CD4-positive, CD25-positive, alpha-beta regulatory T cell (primary cell): ENCODE data around the gene ZNF438. TPM values are rescaled to one million over a fixed set of nuclear protein-coding genes. Genes with fewer than 3 reads are reported as not detected.

ENCODE experiments used
- ATAC-seq, 2 donors: fragments of 150-1000 bp; cut with Tn5 transposase; one replicate each; pipeline ENCODE4 v1.10.0; 2021; ENCODE audit warnings: low read depth in 2 of 2, moderate number of reproducible peaks in 2 of 2, moderate library complexity in 1 of 2
- DNase-seq, 3 donors: peaks; one replicate each; pipeline versions ENCODE4 v3.0.0 to v3.0.0-alpha.2; 2012 to 2022; ENCODE audit warnings: mixed read lengths in 1 of 3
- H3K27ac ChIP-seq: one replicate; pipeline ENCODE4 v1.7.0; 2013; ENCODE audit warnings: mild to moderate bottlenecking, low read length; ENCODE audit not compliant: insufficient read depth, poor library complexity, severe bottlenecking
- H3K27me3 ChIP-seq: one replicate; pipeline ENCODE4 v1.7.0; 2013; ENCODE audit warnings: low read length; ENCODE audit not compliant: control insufficient read depth, insufficient read depth
- H3K36me3 ChIP-seq: one replicate; pipeline ENCODE4 v1.7.0; 2013; ENCODE audit warnings: mild to moderate bottlenecking, low read length, moderate library complexity; ENCODE audit not compliant: control insufficient read depth, insufficient read depth
- H3K4me1 ChIP-seq: 2 replicates; pipeline ENCODE4 v1.7.0; 2013; ENCODE audit warnings: mild to moderate bottlenecking, low read length; ENCODE audit not compliant: insufficient read depth, control insufficient read depth, poor library complexity, severe bottlenecking
- H3K4me3 ChIP-seq: one replicate; pipeline ENCODE4 v1.7.0; 2013; ENCODE audit warnings: low read depth, mild to moderate bottlenecking, low read length, moderate library complexity
- H3K9me3 ChIP-seq, 2 experiments: 1 replicate in 1 of 2; 2 replicates in 1 of 2; pipeline ENCODE4 v1.7.0; 2013; ENCODE audit warnings: low read length in 2 of 2, mild to moderate bottlenecking in 1 of 2, moderate library complexity in 1 of 2; ENCODE audit not compliant: control insufficient read depth in 2 of 2
- H3K27ac Mint-ChIP-seq, 3 donors: one replicate each; pipeline ENCODE4 v1.8.0; 2020 to 2022; ENCODE audit warnings: mild to moderate bottlenecking in 3 of 3, mixed read lengths in 3 of 3, moderate library complexity in 2 of 3
- H3K27me3 Mint-ChIP-seq: one replicate; pipeline ENCODE4 v1.8.0; 2022; ENCODE audit warnings: mild to moderate bottlenecking, mixed read lengths
- H3K36me3 Mint-ChIP-seq: one replicate; pipeline ENCODE4 v1.8.0; 2020; ENCODE audit warnings: mixed read lengths
- H3K4me1 Mint-ChIP-seq, 4 donors: one replicate each; pipeline ENCODE4 v1.8.0; 2020 to 2022; ENCODE audit warnings: mixed read lengths in 4 of 4, mild to moderate bottlenecking in 1 of 4
- H3K4me3 Mint-ChIP-seq, 4 donors: one replicate each; pipeline ENCODE4 v1.8.0; 2020 to 2022; ENCODE audit warnings: mild to moderate bottlenecking in 4 of 4, mixed read lengths in 4 of 4, moderate library complexity in 3 of 4
- H3K9me3 Mint-ChIP-seq, 7 donors: one replicate each; pipeline ENCODE4 v1.8.0; 2020 to 2022; ENCODE audit warnings: mixed read lengths in 7 of 7, mild to moderate bottlenecking in 3 of 7, moderate library complexity in 2 of 7
- polyA plus RNA-seq, 4 donors: library from polyadenylated mRNA; unstranded; fragments of 300-500 nt; fragmentation: Illumina TruSeq; gene quantifications; one replicate each; pipeline ENCODE4 v1.2.3, GENCODE V29; 2021
- total RNA-seq: library from RNA; stranded (reverse); gene quantifications from one replicate; pipeline ENCODE4 v1.2.3, GENCODE V29; 2022

Gene ZNF438
- total and polyA plus RNA-seq, 5 donors from 2014 or later: 1.6 to 5.1 (median 3.4) TPM

- DNase-seq: no peak
- Mint-ChIP-seq H3K27me3 (no peaks in the 10 kb centered on the region), H3K9me3 (peaks cover 0 to 1% (median 0%) of the 10 kb centered on the region in 7 donors), H3K36me3 (no peaks in the 10 kb centered on the region), H3K4me1 (no peaks in the 10 kb centered on the region), H3K27ac (no peak overlapping the region), H3K4me3 (no peak overlapping the region)
- no peak overlapping the region for H3K4me3 ChIP-seq
- H3K36me3 ChIP-seq: no peaks in the 10 kb centered on the region
- H3K4me1 ChIP-seq: no peaks in the 10 kb centered on the region
- H3K27me3 ChIP-seq: no peaks in the 10 kb centered on the region
- H3K9me3 ChIP-seq: no peaks in the 10 kb centered on the region
- H3K27ac ChIP-seq: no peak overlapping the region
- no peak for ATAC-seq
Observed at GRCh38 chr10:30836406-30836805, 195.3 kb downstream of the ZNF438 start.

- Histone ChIP-seq H3K9me3 (no peaks in the 10 kb centered on the region), H3K36me3 (no peaks in the 10 kb centered on the region), H3K27me3 (no peaks in the 10 kb centered on the region), H3K27ac (no peak overlapping the region), H3K4me1 (no peaks in the 10 kb centered on the region), H3K4me3 (no peak overlapping the region)
- no peak overlapping the region for H3K27ac Mint-ChIP-seq
- H3K4me3 Mint-ChIP-seq: no peak overlapping the region
- peaks cover 0 to 1% (median 0%) of the 10 kb centered on the region in 7 donors for H3K9me3 Mint-ChIP-seq
- DNase-seq (no peak), ATAC-seq (no peak)
- H3K4me1 Mint-ChIP-seq: no peaks in the 10 kb centered on the region
- no peaks in the 10 kb centered on the region for H3K36me3 Mint-ChIP-seq
- no peaks in the 10 kb centered on the region for H3K27me3 Mint-ChIP-seq
Observed at GRCh38 chr10:30835146-30835545, 196.5 kb downstream of the ZNF438 start.

GRCh38 chr10:30834651-30835050 is 197.0 kb downstream of the ZNF438 start:
- Histone ChIP-seq H3K36me3 (no peaks in the 10 kb centered on the region), H3K27ac (no peak overlapping the region), H3K27me3 (no peaks in the 10 kb centered on the region), H3K4me3 (no peak overlapping the region), H3K9me3 (no peaks in the 10 kb centered on the region), H3K4me1 (no peaks in the 10 kb centered on the region)
- no peaks in the 10 kb centered on the region for H3K36me3 Mint-ChIP-seq
- H3K27me3 Mint-ChIP-seq: no peaks in the 10 kb centered on the region
- DNase-seq (no peak), ATAC-seq (no peak)
- H3K4me3 Mint-ChIP-seq: no peak overlapping the region
- peak overlapping the region in 1 of 3 donors; percentile 11 for H3K27ac Mint-ChIP-seq
- no peaks in the 10 kb centered on the region for H3K4me1 Mint-ChIP-seq
- peaks cover 0 to 1% (median 0%) of the 10 kb centered on the region in 7 donors for H3K9me3 Mint-ChIP-seq

GRCh38 chr10:30834153-30834552 is 197.5 kb downstream of the ZNF438 start:
- DNase-seq (no peak), ATAC-seq (no peak)
- Histone ChIP-seq H3K4me3 (no peak overlapping the region), H3K4me1 (no peaks in the 10 kb centered on the region), H3K27ac (no peak overlapping the region), H3K27me3 (no peaks in the 10 kb centered on the region), H3K9me3 (no peaks in the 10 kb centered on the region), H3K36me3 (no peaks in the 10 kb centered on the region)
- H3K4me1 Mint-ChIP-seq: no peaks in the 10 kb centered on the region
- no peak overlapping the region for H3K27ac Mint-ChIP-seq
- H3K9me3 Mint-ChIP-seq: peaks cover 0 to 1% (median 0%) of the 10 kb centered on the region in 7 donors
- no peak overlapping the region for H3K4me3 Mint-ChIP-seq
- no peaks in the 10 kb centered on the region for H3K36me3 Mint-ChIP-seq
- no peaks in the 10 kb centered on the region for H3K27me3 Mint-ChIP-seq

GRCh38 chr10:30833628-30833970 is 198.1 kb downstream of the ZNF438 start:
- Mint-ChIP-seq H3K27me3 (no peaks in the 10 kb centered on the region), H3K4me3 (no peak overlapping the region), H3K27ac (peak overlapping the region in 1 of 3 donors; percentile 50), H3K36me3 (no peaks in the 10 kb centered on the region), H3K9me3 (peaks cover 0 to 1% (median 0%) of the 10 kb centered on the region in 7 donors), H3K4me1 (no peaks in the 10 kb centered on the region)
- Histone ChIP-seq H3K4me3 (no peak overlapping the region), H3K36me3 (no peaks in the 10 kb centered on the region), H3K4me1 (no peaks in the 10 kb centered on the region), H3K9me3 (no peaks in the 10 kb centered on the region), H3K27me3 (no peaks in the 10 kb centered on the region), H3K27ac (no peak overlapping the region)
- DNase-seq (no peak), ATAC-seq (no peak)

GRCh38 chr10:30832749-30833627 is 198.7 kb downstream of the ZNF438 start:
- Mint-ChIP-seq H3K27me3 (no peaks in the 10 kb centered on the region), H3K36me3 (no peaks in the 10 kb centered on the region), H3K4me1 (no peaks in the 10 kb centered on the region), H3K4me3 (no peak overlapping the region), H3K27ac (peak overlapping the region in 1 of 3 donors; percentile 50), H3K9me3 (peaks cover 0 to 1% (median 0%) of the 10 kb centered on the region in 7 donors)
- Histone ChIP-seq H3K9me3 (no peaks in the 10 kb centered on the region), H3K4me1 (no peaks in the 10 kb centered on the region), H3K27ac (no peak overlapping the region), H3K4me3 (no peak overlapping the region), H3K27me3 (no peaks in the 10 kb centered on the region), H3K36me3 (no peaks in the 10 kb centered on the region)
- no peak for DNase-seq
- ATAC-seq: no peak

- ATAC-seq: no peak
- no peak overlapping the region for H3K4me3 ChIP-seq
- H3K4me3 Mint-ChIP-seq: no peak overlapping the region
- DNase-seq: no peak
- no peak overlapping the region for H3K27ac ChIP-seq
- H3K27ac Mint-ChIP-seq: no peak overlapping the region
- H3K27me3 ChIP-seq: no peaks in the 10 kb centered on the region
- H3K9me3 ChIP-seq: no peaks in the 10 kb centered on the region
- H3K36me3 Mint-ChIP-seq: no peaks in the 10 kb centered on the region
- peaks cover 2% of the 10 kb centered on the region for H3K27me3 Mint-ChIP-seq
- H3K9me3 Mint-ChIP-seq: peaks cover 0 to 2% (median 0%) of the 10 kb centered on the region in 7 donors
- no peaks in the 10 kb centered on the region for H3K36me3 ChIP-seq
- no peaks in the 10 kb centered on the region for H3K4me1 ChIP-seq
- no peaks in the 10 kb centered on the region for H3K4me1 Mint-ChIP-seq
Observed at GRCh38 chr10:30832001-30832748, 199.5 kb downstream of the ZNF438 start.
